ENCODE results near the gene MLC1.

DNA sequence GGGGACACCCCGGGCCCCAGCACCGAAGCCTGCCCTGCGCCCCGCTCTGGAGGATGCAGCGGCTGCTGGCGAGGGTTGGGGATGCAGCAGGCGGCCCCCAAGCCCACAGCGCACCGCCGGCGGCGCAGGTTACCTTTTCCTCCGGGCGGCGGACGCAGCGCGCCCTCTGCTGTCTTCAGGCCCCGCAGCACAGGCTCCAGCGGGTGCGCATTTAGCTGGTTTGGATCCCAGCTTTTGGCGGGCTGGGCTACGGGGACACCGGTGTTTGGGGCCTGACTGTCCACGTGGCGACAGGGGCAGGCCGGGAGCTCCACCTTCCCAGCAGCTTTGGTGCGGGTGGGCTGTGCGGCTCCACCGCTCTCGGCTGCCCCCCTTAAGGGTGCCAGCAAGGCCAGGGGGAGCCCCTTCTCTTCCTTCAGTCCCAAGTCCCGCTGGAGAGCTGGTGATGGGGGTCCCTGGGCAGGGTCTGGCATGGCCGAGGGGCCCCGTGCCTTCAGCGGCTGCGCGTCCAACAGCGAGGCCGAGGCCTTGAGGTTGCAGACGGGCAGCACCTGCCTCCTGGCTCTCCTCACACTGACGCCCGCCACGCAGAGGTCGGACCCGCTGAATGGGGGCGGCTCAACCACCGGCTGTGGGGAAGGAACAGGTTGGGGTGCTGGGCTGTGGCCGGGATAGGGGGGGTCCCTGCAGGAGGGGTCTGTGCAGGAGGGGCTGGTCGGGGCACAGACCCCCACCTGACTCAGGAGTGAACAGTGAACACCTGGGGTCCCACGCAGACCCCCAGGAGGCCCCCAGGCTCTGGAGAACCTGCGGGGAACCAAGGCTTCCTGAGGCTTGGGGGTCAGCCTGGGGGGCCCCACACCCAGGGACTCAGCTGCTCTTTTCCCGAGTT lies 54.7 kb downstream of the MLC1 start:
- TF ChIP-seq, protein P1, sequence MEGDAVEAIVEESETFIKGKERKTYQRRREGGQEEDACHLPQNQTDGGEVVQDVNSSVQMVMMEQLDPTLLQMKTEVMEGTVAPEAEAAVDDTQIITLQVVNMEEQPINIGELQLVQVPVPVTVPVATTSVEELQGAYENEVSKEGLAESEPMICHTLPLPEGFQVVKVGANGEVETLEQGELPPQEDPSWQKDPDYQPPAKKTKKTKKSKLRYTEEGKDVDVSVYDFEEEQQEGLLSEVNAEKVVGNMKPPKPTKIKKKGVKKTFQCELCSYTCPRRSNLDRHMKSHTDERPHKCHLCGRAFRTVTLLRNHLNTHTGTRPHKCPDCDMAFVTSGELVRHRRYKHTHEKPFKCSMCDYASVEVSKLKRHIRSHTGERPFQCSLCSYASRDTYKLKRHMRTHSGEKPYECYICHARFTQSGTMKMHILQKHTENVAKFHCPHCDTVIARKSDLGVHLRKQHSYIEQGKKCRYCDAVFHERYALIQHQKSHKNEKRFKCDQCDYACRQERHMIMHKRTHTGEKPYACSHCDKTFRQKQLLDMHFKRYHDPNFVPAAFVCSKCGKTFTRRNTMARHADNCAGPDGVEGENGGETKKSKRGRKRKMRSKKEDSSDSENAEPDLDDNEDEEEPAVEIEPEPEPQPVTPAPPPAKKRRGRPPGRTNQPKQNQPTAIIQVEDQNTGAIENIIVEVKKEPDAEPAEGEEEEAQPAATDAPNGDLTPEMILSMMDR (conservative IDR thresholded peaks at IDR 0.05; ENCODE audit: low read depth, low read length): peak; percentile 95
- no peak for TF ChIP-seq RFX5 (IDR thresholded peaks at IDR 0.05; ENCODE audit: low read depth, low read length)
- TF ChIP-seq POLR2A (IDR thresholded peaks at IDR 0.05; ENCODE audit: low read depth, low read length): 0 out of 2 replicates have a peak, but pooled peaks have one; percentile 38
- TF ChIP-seq BHLHE40 (IDR thresholded peaks at IDR 0.05; ENCODE audit: low read depth, low read length): no peak
- TF ChIP-seq, protein P2, sequence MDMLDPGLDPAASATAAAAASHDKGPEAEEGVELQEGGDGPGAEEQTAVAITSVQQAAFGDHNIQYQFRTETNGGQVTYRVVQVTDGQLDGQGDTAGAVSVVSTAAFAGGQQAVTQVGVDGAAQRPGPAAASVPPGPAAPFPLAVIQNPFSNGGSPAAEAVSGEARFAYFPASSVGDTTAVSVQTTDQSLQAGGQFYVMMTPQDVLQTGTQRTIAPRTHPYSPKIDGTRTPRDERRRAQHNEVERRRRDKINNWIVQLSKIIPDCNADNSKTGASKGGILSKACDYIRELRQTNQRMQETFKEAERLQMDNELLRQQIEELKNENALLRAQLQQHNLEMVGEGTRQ (IDR thresholded peaks at IDR 0.05; ENCODE audit: low read depth, low read length): no peak
- TF ChIP-seq MAFK (IDR thresholded peaks at IDR 0.05; ENCODE audit: low read depth, low read length): no peak
- no peak for TF ChIP-seq CEBPB (IDR thresholded peaks at IDR 0.05; ENCODE audit: low read depth, low read length)
- TF ChIP-seq RAD21 (IDR thresholded peaks at IDR 0.05; ENCODE audit: low read length): peak; percentile 96
- peak; percentile 57; the same call in 1 of the 2 replicates for TF ChIP-seq MAZ (IDR thresholded peaks at IDR 0.05; ENCODE audit: borderline replicate concordance, low read depth, low read length)
- no peak for TF ChIP-seq CHD1 (IDR thresholded peaks at IDR 0.05; ENCODE audit: low read depth, low read length)
- TF ChIP-seq NFE2L2 (IDR thresholded peaks at IDR 0.05; ENCODE audit: low read depth, low read length): no peak
- TF ChIP-seq ELK1 (IDR thresholded peaks at IDR 0.05; ENCODE audit: borderline replicate concordance, low read depth, low read length): no peak
- TF ChIP-seq MXI1 (IDR thresholded peaks at IDR 0.05; ENCODE audit: borderline replicate concordance, low read depth, low read length): no peak
